ENCODE measurements around the gene KISS1.

Gene KISS1

DNA sequence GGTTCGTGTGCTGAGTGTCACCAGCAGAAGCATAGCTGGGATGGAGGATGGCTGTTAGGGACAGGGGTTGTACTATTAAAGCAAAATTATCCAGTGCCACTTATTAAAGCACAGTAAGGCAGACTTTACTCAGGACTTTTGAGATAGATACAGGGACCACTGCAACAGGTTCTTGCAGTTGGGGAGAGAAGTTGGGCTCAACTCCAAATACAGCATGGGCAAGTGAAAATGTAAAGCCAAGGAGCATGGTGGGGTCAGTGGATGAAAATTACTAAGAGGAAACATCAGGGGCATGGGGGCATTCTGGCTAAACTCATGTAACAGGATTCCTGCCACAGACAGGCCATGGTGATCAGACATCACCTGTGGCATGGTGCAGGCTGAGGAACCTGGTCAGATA is 15.2 kb downstream of the KISS1 start:
- no peak overlapping the region for H3K4me3 ChIP-seq (ENCODE audit: low read depth, low read length)
- no peak for TF ChIP-seq CTCF (IDR thresholded peaks at IDR 0.05; ENCODE audit: insufficient read depth, low read depth, low read length, missing control alignments)
- DNase-seq (ENCODE audit: low read depth) = no peak

DNA sequence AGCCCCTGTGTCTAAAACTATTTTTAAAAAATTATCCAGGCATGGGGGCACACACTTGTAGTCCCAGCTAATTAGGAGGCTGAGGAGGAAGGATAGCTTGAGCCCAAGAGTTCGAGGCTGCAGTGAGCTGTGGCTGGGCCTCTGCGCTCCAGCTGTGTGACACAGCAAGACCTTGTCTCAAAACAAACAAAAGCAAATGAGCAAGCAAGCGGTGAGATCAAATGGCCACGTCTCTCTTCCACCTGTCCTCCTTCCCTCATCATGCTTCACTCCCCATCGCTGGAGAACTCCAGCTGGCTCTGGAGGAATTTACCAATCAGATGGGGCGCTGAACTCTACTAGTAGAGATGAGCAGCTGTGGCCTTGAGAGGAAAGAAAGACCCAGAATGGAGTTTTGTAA is 16.2 kb downstream of the KISS1 start:
- H3K4me3 ChIP-seq (ENCODE audit: low read depth, low read length) = no peak overlapping the region
- no peak for TF ChIP-seq CTCF (IDR thresholded peaks at IDR 0.05; ENCODE audit: insufficient read depth, low read depth, low read length, missing control alignments)
- DNase-seq (ENCODE audit: low read depth) = no peak

GRCh38 chr1:204178487-204179281 is 17.6 kb downstream of the KISS1 start:
- DNase-seq (ENCODE audit: low read depth) = no peak
- no peak overlapping the region for H3K4me3 ChIP-seq (ENCODE audit: low read depth, low read length)
- no peak for TF ChIP-seq CTCF (IDR thresholded peaks at IDR 0.05; ENCODE audit: insufficient read depth, low read depth, low read length, missing control alignments)

DNA sequence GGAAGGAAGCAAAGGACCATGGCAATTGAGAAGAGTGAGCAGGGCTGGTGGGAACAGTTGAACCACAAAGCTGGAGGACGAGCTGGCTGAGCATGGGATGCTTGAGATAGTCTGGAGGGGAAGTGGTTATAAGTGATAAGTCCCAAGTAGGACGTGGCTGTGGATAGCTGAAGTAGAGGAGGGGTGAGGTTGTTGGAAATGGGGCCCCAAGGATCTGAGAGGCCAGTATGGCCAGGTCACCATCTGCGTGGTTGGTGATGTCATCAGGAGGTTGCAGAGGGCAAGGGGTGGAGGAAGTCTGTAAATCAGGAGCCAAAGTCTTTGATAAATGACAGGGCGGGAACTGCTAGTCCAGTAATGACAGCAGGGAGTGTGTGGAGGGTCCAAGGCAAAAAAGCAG is 19.2 kb downstream of the KISS1 start:
- no peak for TF ChIP-seq CTCF (IDR thresholded peaks at IDR 0.05; ENCODE audit: insufficient read depth, low read depth, low read length, missing control alignments)
- no peak overlapping the region for H3K4me3 ChIP-seq (ENCODE audit: low read depth, low read length)
- no peak for DNase-seq (ENCODE audit: low read depth)

GRCh38 chr1:204176049-204176448 is 20.2 kb downstream of the KISS1 start:
- no peak for DNase-seq (ENCODE audit: low read depth)
- TF ChIP-seq CTCF (IDR thresholded peaks at IDR 0.05; ENCODE audit: insufficient read depth, low read depth, low read length, missing control alignments) = no peak
- no peak overlapping the region for H3K4me3 ChIP-seq (ENCODE audit: low read depth, low read length)

DNA sequence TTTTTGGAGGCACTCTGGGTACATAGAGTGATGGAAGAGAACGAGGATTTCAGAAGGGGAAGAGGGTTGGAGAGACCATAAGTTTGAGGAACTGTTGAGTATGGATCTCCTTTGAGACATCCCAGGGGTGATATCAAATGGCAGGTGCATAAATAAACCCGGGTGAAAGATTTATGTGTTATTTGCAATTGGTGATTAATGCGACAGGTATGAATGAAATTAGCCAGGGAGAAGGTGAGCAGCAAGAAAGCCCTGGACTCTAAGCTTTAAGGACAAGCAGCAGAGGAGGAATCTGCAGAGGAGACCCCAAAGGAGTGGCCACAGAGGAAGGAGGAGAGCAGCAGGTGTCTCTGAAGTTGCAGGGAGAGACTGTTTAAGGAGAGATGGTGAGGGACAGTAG is 21.3 kb downstream of the KISS1 start:
- H3K4me3 ChIP-seq (ENCODE audit: low read depth, low read length) = no peak overlapping the region
- TF ChIP-seq CTCF (IDR thresholded peaks at IDR 0.05; ENCODE audit: insufficient read depth, low read depth, low read length, missing control alignments) = no peak
- no peak for DNase-seq (ENCODE audit: low read depth)

Data from GM12865 (cell line).